H1 (cell line): ENCODE data around the gene ILF3. TPM values are rescaled to one million over a fixed set of nuclear protein-coding genes. Genes with fewer than 3 reads are reported as not detected.

Experiments
- BRCA1 ChIP-seq: IDR thresholded peaks from 2 replicates; pipeline ENCODE4 v1.6.1; 2012; ENCODE audit warnings: low read depth, low read length, improper control_type of control experiment
- CTBP2 ChIP-seq: IDR thresholded peaks from 2 replicates; pipeline ENCODE4 v1.7.0; 2011; ENCODE audit warnings: borderline replicate concordance, mild to moderate bottlenecking, moderate library complexity, mixed read lengths, low read length; ENCODE audit not compliant: insufficient read depth, insufficient read length
- HDAC6 ChIP-seq: IDR thresholded peaks from one replicate; pipeline ENCODE4 v1.7.1; 2012; ENCODE audit warnings: low read depth, mild to moderate bottlenecking, inconsistent platforms, low read length, moderate library complexity
- JUND ChIP-seq: IDR thresholded peaks from 2 replicates; pipeline ENCODE4 v1.6.1; 2011; ENCODE audit warnings: mild to moderate bottlenecking, improper control_type of control experiment, low read length
- NANOG ChIP-seq: IDR thresholded peaks from 2 replicates; pipeline ENCODE4 v1.6.1; 2011; ENCODE audit warnings: low read length, low read depth, mild to moderate bottlenecking, inconsistent platforms; ENCODE audit not compliant: insufficient read depth, poor library complexity, severe bottlenecking
- POLR2A ChIP-seq, 2 experiments: IDR thresholded peaks; 1 replicate in 1 of 2; 2 replicates in 1 of 2; pipeline ENCODE4 v1.6.1; 2011; ENCODE audit warnings: low read depth in 2 of 2, low read length in 2 of 2, mild to moderate bottlenecking in 2 of 2; ENCODE audit errors: control extremely low read depth in 1 of 2
- POU5F1 ChIP-seq: IDR thresholded peaks from 2 replicates; pipeline ENCODE4 v1.6.1; 2011; ENCODE audit warnings: low read depth, mild to moderate bottlenecking, low read length, moderate library complexity
- RAD21 ChIP-seq, 2 experiments: IDR thresholded peaks in 1 of 2; conservative IDR thresholded peaks in 1 of 2; 2 replicates each; pipeline ENCODE4 v1.6.1; 2011; ENCODE audit warnings: low read depth in 2 of 2, low read length in 2 of 2, improper control_type of control experiment in 1 of 2, inconsistent platforms in 1 of 2, mild to moderate bottlenecking in 1 of 2, moderate library complexity in 1 of 2
- polyA plus RNA-seq, 7 experiments: library from polyadenylated mRNA; depleted of rRNA in 3 of 7; stranded (reverse) in 5 of 7; unstranded in 2 of 7; fragments of >200 nt in 5 of 7; fragments of 200-250 nt in 2 of 7; gene quantifications; 1 replicate in 5 of 7; 2 replicates in 1 of 7; 4 replicates in 1 of 7; pipeline versions ENCODE4 v1.2.1 to v1.2.3, GENCODE V29; 2011 to 2013; ENCODE audit warnings: missing spikeins in 2 of 7, mixed read lengths in 2 of 7
- total RNA-seq: library from RNA; stranded (reverse); fragmentation: NEBNext Ultra II Directional; extraction: Animal tissue kit (Norgen Biotek cat#: 25700); gene quantifications from 2 replicates; pipeline ENCODE4 v1.2.1, GENCODE V29; 2021
- TF ChIP-seq, protein P1 (sequence below): fragments of 300-600 bp; sonication (generic); IDR thresholded peaks from 2 replicates; pipeline ENCODE4 v1.7.1; 2012; ENCODE audit warnings: low read length, moderate library complexity, mild to moderate bottlenecking, inconsistent platforms; ENCODE audit not compliant: insufficient replicate concordance

ILF3 gene
- total and polyA plus RNA-seq, 2 of the 8 experiments (the other 6 are each of a cell fraction or from before 2014, with no cell fraction given), result 291 to 695 TPM

DNA sequence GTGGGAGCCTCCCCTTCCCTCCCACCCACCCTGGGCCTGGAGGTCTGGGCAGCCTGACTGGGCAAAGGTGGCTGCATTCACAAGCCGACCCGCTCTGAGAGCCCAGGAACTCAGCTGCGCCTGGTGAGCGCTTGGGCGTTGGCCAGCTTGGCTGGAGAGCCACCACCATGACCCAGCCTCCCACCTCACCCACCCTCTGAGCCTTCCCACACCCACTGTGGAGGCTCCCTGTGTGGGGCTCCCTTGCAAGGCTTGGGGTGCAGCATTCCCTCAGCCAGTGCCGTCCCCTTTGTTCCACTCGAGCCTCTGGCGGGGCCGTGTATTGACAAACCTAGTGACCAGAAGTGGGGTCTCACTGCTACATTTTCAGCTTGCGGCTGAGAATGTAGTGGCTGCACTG, 32.0 kb downstream of the ILF3 start (continued):
- TF ChIP-seq, protein P1, sequence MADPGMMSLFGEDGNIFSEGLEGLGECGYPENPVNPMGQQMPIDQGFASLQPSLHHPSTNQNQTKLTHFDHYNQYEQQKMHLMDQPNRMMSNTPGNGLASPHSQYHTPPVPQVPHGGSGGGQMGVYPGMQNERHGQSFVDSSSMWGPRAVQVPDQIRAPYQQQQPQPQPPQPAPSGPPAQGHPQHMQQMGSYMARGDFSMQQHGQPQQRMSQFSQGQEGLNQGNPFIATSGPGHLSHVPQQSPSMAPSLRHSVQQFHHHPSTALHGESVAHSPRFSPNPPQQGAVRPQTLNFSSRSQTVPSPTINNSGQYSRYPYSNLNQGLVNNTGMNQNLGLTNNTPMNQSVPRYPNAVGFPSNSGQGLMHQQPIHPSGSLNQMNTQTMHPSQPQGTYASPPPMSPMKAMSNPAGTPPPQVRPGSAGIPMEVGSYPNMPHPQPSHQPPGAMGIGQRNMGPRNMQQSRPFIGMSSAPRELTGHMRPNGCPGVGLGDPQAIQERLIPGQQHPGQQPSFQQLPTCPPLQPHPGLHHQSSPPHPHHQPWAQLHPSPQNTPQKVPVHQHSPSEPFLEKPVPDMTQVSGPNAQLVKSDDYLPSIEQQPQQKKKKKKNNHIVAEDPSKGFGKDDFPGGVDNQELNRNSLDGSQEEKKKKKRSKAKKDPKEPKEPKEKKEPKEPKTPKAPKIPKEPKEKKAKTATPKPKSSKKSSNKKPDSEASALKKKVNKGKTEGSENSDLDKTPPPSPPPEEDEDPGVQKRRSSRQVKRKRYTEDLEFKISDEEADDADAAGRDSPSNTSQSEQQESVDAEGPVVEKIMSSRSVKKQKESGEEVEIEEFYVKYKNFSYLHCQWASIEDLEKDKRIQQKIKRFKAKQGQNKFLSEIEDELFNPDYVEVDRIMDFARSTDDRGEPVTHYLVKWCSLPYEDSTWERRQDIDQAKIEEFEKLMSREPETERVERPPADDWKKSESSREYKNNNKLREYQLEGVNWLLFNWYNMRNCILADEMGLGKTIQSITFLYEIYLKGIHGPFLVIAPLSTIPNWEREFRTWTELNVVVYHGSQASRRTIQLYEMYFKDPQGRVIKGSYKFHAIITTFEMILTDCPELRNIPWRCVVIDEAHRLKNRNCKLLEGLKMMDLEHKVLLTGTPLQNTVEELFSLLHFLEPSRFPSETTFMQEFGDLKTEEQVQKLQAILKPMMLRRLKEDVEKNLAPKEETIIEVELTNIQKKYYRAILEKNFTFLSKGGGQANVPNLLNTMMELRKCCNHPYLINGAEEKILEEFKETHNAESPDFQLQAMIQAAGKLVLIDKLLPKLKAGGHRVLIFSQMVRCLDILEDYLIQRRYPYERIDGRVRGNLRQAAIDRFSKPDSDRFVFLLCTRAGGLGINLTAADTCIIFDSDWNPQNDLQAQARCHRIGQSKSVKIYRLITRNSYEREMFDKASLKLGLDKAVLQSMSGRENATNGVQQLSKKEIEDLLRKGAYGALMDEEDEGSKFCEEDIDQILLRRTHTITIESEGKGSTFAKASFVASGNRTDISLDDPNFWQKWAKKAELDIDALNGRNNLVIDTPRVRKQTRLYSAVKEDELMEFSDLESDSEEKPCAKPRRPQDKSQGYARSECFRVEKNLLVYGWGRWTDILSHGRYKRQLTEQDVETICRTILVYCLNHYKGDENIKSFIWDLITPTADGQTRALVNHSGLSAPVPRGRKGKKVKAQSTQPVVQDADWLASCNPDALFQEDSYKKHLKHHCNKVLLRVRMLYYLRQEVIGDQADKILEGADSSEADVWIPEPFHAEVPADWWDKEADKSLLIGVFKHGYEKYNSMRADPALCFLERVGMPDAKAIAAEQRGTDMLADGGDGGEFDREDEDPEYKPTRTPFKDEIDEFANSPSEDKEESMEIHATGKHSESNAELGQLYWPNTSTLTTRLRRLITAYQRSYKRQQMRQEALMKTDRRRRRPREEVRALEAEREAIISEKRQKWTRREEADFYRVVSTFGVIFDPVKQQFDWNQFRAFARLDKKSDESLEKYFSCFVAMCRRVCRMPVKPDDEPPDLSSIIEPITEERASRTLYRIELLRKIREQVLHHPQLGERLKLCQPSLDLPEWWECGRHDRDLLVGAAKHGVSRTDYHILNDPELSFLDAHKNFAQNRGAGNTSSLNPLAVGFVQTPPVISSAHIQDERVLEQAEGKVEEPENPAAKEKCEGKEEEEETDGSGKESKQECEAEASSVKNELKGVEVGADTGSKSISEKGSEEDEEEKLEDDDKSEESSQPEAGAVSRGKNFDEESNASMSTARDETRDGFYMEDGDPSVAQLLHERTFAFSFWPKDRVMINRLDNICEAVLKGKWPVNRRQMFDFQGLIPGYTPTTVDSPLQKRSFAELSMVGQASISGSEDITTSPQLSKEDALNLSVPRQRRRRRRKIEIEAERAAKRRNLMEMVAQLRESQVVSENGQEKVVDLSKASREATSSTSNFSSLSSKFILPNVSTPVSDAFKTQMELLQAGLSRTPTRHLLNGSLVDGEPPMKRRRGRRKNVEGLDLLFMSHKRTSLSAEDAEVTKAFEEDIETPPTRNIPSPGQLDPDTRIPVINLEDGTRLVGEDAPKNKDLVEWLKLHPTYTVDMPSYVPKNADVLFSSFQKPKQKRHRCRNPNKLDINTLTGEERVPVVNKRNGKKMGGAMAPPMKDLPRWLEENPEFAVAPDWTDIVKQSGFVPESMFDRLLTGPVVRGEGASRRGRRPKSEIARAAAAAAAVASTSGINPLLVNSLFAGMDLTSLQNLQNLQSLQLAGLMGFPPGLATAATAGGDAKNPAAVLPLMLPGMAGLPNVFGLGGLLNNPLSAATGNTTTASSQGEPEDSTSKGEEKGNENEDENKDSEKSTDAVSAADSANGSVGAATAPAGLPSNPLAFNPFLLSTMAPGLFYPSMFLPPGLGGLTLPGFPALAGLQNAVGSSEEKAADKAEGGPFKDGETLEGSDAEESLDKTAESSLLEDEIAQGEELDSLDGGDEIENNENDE, result no peak
- TF ChIP-seq JUND (no peak), BRCA1 (no peak), POLR2A (IDR thresholded peaks at IDR 0.05; ENCODE audit: control extremely low read depth in 1 of 2, low read depth in 2 of 2, low read length in 2 of 2) (no peak), HDAC6 (no peak), NANOG (no peak), RAD21 (IDR thresholded peaks at IDR 0.05 in 1 of 2, conservative IDR thresholded peaks at IDR 0.05 in 1 of 2; ENCODE audit: low read depth in 2 of 2, low read length in 2 of 2) (no peak), POU5F1 (no peak), CTBP2 (no peak)
